ENCODE measurements around the gene PAX7. TPM values are rescaled to one million over a fixed set of nuclear protein-coding genes. Genes with fewer than 3 reads are reported as not detected.

PAX7 gene
- total RNA-seq, 2 donors from 2014 or later = not detected

DNA sequence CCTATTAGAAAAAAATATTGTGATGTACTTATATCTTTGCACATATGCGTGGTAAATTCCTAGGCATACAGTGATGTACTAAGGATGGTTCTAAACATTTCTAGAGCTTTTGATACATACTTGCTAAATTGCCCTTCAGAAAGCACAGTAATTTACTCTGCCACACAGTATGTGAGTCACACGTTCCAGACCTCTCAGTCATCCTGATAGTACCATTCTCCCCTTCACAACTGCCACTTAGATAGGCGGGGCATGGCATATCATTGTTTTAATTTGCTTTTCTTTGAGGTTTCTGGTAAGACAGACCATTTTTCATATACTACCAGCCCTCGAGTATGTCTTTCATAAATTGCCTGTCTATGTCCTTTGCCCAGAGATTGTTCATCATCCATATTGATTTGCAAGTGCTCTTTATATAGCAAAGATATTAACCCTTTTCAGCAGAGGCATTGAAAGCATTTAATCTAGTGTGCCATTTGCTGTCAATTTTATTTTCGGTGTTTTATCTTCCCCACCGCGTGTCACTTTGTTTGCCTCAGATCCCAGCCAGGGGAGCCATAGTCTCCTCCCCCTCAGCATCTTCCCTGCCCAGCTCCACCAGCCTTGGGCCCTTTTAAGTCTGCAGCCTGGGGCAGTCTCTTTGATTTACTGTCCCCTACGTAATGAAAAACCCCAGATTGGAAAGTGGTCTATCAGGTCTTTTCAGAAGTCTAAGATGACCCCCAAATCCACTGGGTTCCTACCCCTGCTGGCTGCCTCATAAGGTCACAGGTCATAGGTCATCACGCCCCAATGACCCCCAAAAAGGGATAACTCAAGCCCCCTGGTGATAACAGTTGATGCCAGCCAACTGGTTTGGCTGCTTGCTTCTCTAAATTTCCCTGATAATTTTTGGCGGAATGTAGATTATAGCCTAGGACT lies 11.8 kb upstream of the PAX7 start:
- intact Hi-C loops (cut with DNase I) = no loop called here
- Histone ChIP-seq H3K27ac (no peak overlapping the region), H3K4me1 (no peaks in the 10 kb centered on the region), H3K9me3 (no peaks in the 10 kb centered on the region), H3K4me3 (no peak overlapping the region), H3K27me3 (no peaks in the 10 kb centered on the region), H3K36me3 (replicated peaks in 1 of 2; ENCODE audit: insufficient read depth in 1 of 2, low read depth in 2 of 2) (no peaks in the 10 kb centered on the region)
- DNase-seq (no peak), ATAC-seq (no peak)
- TF ChIP-seq, protein P1, sequence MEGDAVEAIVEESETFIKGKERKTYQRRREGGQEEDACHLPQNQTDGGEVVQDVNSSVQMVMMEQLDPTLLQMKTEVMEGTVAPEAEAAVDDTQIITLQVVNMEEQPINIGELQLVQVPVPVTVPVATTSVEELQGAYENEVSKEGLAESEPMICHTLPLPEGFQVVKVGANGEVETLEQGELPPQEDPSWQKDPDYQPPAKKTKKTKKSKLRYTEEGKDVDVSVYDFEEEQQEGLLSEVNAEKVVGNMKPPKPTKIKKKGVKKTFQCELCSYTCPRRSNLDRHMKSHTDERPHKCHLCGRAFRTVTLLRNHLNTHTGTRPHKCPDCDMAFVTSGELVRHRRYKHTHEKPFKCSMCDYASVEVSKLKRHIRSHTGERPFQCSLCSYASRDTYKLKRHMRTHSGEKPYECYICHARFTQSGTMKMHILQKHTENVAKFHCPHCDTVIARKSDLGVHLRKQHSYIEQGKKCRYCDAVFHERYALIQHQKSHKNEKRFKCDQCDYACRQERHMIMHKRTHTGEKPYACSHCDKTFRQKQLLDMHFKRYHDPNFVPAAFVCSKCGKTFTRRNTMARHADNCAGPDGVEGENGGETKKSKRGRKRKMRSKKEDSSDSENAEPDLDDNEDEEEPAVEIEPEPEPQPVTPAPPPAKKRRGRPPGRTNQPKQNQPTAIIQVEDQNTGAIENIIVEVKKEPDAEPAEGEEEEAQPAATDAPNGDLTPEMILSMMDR (IDR thresholded peaks at IDR 0.05) = no peak
- 48 to 51% methylated on average over 10 of the region's 10 CpGs for WGBS, 2 donors

DNA sequence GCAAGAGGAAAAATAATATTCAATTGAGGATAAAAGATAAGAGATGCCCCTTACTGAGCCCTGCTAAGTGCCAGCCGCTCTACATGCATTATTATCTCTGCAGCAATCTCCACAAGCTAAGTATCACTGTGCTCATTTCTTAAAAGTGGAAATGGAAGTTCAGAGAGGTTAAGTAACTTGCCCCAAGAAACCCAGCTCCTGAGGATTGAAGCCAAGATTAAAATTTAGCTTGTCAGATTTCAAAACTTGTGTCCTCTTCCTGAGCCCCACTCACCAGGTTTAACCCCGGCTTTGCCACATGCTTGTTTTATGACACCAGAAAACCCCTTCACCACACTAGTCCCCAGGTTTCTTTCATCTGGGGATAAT lies 11.2 kb upstream of the PAX7 start:
- 35 to 43% methylated on average over 2 of the region's 2 CpGs for WGBS, 2 donors
- Histone ChIP-seq H3K4me3 (no peak overlapping the region), H3K36me3 (replicated peaks in 1 of 2; ENCODE audit: insufficient read depth in 1 of 2, low read depth in 2 of 2) (no peaks in the 10 kb centered on the region), H3K4me1 (no peaks in the 10 kb centered on the region), H3K9me3 (no peaks in the 10 kb centered on the region), H3K27me3 (no peaks in the 10 kb centered on the region), H3K27ac (no peak overlapping the region)
- DNase-seq = no peak
- TF ChIP-seq POLR2A (IDR thresholded peaks at IDR 0.05) = no peak
- TF ChIP-seq, protein P1 (IDR thresholded peaks at IDR 0.05) = no peak
- no peak for ATAC-seq
- intact Hi-C loops (cut with DNase I) = no loop called here

DNA sequence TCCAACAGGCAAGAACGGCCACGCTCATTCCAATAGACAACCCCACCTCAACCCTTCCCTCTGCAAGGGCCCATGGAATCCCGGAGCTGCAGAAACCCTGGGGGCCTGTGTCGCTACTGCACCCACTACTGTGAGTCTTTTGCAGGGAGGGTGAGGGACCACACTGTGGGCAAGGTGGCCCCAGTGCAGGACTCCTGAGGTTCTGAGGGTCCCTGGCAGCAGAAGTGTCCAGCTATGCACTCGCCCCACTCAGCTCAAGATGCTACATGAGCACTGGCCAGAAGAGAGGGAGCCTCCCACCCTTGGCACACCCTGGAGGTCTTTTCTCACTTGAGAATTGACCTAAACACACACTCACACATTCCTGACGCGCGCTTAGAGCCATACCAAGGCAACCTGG lies 2.1 kb upstream of the PAX7 start:
- intact Hi-C loops (cut with DNase I) = no loop called here
- Histone ChIP-seq H3K27ac (no peak overlapping the region), H3K36me3 (replicated peaks in 1 of 2; ENCODE audit: insufficient read depth in 1 of 2, low read depth in 2 of 2) (no peaks in the 10 kb centered on the region), H3K4me3 (no peak overlapping the region), H3K27me3 (peaks cover 0 to 17% of the 10 kb centered on the region in 2 donors), H3K4me1 (peaks cover 13% of the 10 kb centered on the region), H3K9me3 (no peaks in the 10 kb centered on the region)
- 63 to 68% methylated on average over 7 to 8 of the region's 8 CpGs for WGBS, 2 donors
- ATAC-seq = no peak
- TF ChIP-seq, protein P1 (IDR thresholded peaks at IDR 0.05) = no peak
- TF ChIP-seq POLR2A (IDR thresholded peaks at IDR 0.05) = no peak
- no peak for DNase-seq

DNA sequence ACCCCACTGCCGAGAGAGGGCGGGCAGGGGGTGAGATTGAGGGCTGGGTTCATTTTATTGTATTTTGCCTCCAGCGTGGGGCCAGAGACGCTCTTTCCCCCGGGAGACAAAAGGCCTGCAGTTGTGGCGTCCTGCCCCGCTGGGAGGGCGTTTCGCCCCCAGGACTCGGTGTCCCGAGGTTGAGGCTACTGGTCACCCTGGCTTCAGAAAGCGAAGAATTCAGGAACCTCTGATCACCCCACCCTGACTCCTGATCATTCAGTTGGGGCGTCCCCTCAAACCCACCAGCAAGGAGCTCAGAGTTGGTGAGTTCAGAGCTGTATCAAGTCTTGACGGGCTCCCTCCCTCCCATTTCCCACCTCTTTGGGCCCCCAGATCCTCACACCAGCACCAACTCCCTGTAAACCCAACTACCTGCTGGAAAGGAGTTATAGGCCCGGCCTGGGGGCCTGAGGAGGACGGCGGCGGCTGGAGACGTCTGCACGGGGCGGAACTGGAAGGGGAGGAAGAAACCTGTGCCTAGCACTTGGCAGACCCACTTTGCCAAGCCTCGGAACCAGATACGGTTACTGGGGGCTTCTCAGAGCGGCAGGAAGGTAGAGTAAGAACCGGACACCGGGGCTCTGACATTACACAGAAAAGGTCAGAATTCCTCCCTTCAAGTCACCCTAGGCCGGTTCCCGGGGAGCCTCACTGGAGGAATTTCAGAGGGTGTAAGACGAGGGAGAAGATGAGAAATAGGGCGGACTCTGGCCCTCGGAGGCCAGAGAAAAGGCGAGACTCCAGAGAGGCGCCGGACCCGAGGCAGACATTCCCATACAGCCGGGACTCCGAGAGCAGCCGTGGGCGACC lies 761 bp upstream of the PAX7 start:
- WGBS, 2 donors = 8 to 18% methylated on average over 30 to 39 of the region's 39 CpGs
- Histone ChIP-seq H3K9me3 (no peaks in the 10 kb centered on the region), H3K4me1 (peaks cover 13% of the 10 kb centered on the region), H3K27ac (no peak overlapping the region), H3K4me3 (no peak overlapping the region), H3K27me3 (peaks cover 0 to 21% of the 10 kb centered on the region in 2 donors), H3K36me3 (replicated peaks in 1 of 2; ENCODE audit: insufficient read depth in 1 of 2, low read depth in 2 of 2) (no peaks in the 10 kb centered on the region)
- ATAC-seq = no peak
- no peak for DNase-seq
- intact Hi-C loops (cut with DNase I) = no loop called here
- TF ChIP-seq, protein P1 (IDR thresholded peaks at IDR 0.05) = no peak
- no peak for TF ChIP-seq POLR2A (IDR thresholded peaks at IDR 0.05)

Measured in body of pancreas (tissue), 4 donors.